Measurements from ENCODE around the gene S1PR5.
"Not testable (repeated sequence)": the region's sequence is repeated elsewhere in the genome, so short reads cannot be mapped to it uniquely, and the experiment has no call there.

S1PR5 gene

GRCh38 chr19:10517361-10517759 lies at the start of gene S1PR5:
TSS of gene S1PR5 (minus strand) at chr19:10517447. CDS start at chr19:10515011, 2,436 bp downstream.
- DNase-seq (ENCODE audit: low read depth) = no peak

DNA sequence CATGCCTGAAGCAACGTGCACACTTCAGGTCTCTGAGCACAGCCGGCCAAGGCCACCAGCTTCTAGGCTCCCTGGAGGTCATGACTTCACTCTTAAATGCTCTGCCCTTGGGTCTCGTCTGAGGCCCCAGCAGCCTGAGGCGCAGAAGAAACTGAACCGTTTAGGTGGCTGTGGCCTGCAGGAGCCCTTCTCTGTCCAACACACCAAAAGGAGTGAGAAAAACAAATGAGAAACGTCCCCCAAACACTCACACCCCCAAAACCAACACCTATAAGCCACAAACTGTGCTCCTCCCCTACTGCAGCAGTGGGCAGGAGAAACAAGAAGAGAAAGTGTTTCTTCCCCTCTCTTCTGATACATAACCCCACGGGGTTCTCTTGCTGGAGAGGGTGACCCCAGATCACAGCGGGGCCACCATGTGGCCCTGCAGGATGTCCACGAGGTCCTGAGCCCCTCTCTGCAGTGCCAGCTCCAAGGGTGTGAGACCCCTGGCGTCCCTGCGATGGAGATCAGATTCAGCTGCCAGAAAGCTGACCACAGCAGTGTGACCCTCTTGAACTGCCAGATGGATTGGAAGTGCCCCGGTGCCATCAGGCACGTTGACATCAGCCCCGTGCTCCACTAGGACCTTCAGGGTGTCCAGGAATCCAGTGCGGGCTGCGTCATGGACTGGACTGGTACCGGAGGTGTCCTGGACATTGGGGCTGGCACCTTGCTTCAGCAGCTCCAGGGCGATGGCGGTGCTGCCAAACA lies 49.6 kb upstream of the S1PR5 start:
- DNase-seq (ENCODE audit: low read depth) = no peak

- DNase-seq (ENCODE audit: low read depth) = no peak
These were observed 49.1 kb upstream of the S1PR5 start for GRCh38 chr19:10566408-10566657.

GRCh38 chr19:10565567-10566407 lies 48.5 kb upstream of the S1PR5 start, which contains the start of gene KRI1:
TSS of gene KRI1 (minus strand) at chr19:10566010. CDS start at chr19:10565999, 11 bp downstream.
- peak; percentile 84 for DNase-seq (ENCODE audit: low read depth)

GRCh38 chr19:10565028-10565566 lies 47.9 kb upstream of the S1PR5 start:
- DNase-seq (ENCODE audit: low read depth) = no peak

DNA sequence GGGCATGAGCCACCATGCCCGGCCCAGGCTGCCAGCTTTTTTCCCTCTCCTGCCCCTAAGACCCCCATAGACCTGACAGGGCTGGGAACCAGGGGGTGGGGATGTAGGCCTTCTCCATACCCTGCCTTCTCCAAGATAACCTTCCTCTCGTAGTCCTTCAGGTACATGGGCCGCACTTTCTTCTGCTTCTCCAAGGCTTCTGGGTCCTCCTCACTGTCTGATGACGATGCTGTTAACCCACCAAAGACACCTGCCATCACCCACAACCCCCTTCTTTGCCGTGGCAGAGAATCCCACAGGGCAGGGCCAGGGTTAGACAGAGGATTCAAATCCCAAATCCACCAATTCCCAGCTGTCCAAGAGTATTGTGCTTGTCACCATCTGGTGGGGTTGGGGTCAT lies 45.4 kb upstream of the S1PR5 start:
- no peak for DNase-seq (ENCODE audit: low read depth)

GRCh38 chr19:10560154-10560553 lies 42.9 kb upstream of the S1PR5 start:
- DNase-seq (ENCODE audit: low read depth) = no peak

DNA sequence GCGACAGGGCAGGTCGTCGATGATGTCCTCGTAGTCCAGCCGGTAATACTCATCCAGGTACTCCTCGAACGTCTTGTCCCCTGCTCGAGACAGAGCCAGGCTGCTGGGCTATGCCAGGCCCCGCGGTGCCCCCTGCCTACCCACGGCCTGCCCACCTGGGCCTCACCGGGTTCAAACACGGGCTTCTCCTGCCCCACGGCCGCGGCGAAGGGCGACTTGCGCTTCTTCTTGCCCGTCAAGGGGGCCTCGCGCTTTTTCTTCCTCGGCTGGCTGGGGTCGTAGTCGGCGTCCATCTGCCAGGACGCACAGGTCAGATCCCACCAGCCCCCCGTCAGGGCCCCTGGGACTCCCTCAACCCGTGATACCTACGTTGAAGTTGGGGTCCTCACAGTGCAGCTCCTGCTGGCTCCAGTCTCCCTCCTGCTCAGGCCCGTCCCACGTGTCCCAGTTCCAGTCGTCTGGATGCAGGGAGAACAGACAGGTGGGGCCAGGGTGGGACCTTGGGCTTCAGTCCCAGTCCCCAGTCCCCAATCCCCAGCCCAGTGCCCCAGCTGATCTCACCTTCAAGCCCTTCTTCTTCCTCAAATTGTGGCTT lies 40.5 kb upstream of the S1PR5 start:
- no peak for DNase-seq (ENCODE audit: low read depth)

GRCh38 chr19:10555610-10555973 lies 38.3 kb upstream of the S1PR5 start:
- DNase-seq (ENCODE audit: low read depth) = no peak

DNA sequence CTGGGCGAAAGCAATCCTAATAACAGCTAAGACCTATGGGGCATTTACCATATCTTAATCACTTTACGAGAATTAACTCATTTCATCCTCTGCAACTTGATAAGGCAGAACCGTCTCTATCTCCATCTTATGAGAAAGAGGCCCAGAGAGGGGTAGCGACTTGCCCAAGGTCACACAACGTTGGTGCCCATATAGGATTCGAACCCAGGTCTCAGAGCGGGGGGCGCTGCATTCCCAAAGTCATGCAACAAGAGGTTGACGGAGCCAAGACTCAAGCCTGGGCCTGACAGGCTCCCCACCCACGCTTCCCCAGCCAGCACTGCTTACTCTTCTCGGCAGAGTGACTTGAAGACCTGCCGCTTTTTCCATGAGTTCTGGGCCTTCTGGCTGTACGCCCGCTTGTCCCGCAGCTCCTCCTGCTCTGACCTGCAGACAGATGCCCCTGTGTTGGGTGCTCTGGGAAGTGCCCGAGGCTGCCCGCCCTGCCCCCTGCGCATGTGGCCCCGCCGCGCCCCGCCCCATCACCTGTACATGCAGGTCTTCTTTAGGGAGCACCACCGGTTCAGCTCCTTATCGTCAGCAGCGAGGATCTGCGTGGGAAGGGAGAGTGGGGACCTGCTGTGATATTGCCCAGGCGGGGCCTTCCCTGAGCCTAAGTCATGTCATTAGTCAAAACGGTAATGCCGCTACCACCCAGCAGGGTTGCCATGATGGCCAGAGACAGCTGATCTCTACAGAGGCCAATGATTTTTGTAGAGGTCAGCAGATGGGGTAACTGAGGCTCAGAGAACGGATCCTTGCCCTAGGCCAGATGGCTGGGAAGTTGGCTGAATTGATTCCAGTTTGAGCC lies 37.7 kb upstream of the S1PR5 start:
- DNase-seq (ENCODE audit: low read depth) = no peak

GRCh38 chr19:10553943-10554381 lies 36.7 kb upstream of the S1PR5 start:
- no peak for DNase-seq (ENCODE audit: low read depth)

DNA sequence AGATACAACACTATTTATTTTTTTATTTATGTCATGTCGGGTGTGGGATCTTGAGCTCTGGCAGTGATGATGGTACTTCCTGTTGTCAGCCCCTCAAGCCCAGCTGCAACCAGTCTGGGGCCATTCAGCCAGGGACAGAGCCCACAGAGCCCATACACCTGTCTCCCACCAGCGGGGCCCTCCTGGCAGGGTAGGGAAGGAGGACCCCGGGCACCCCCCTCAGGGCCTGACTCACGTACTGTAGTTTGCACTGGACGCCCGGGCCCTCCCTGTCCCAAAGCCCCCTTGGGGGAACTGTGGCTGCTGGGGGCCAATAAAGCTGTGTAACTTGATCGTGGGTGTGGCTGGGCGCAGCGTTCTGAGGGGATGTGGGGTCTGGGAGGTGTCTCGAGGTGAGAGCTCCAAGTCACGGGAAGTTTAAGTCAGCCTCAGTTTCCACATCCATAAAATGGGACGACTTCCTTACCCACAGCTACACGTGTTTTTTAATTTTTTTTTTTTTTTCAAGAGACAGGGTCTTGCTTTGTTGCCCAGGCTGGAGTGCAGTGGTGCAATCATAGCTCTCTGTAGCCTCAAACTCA lies 35.9 kb upstream of the S1PR5 start:
- no peak for DNase-seq (ENCODE audit: low read depth)

DNA sequence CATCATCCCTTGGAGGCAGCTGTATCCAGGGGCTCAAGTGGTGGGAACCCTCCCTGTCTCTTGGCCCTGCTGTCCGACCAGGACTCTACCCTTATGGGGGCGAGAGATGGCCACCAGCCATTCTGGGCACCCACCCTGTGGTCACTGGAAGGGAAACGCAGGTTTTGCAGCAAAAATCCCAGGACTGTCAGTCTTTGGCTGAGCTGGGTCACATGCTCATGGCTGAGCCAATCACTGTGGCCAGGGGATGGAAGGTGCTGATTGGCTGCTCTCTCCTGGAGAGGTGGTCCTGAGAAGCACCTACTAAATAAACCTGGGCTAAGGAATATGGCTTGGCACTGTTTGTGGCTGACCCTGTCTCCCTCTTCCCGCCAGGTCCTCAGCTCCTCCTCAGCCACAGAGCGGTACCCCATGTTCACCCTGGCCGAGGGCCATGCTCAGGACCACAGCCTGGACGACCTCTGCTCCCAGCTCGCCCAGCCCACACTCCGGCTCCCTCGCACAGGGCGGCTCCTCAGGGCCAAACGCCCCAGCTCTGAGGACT lies 35.3 kb upstream of the S1PR5 start:
- DNase-seq (ENCODE audit: low read depth) = no peak

DNA sequence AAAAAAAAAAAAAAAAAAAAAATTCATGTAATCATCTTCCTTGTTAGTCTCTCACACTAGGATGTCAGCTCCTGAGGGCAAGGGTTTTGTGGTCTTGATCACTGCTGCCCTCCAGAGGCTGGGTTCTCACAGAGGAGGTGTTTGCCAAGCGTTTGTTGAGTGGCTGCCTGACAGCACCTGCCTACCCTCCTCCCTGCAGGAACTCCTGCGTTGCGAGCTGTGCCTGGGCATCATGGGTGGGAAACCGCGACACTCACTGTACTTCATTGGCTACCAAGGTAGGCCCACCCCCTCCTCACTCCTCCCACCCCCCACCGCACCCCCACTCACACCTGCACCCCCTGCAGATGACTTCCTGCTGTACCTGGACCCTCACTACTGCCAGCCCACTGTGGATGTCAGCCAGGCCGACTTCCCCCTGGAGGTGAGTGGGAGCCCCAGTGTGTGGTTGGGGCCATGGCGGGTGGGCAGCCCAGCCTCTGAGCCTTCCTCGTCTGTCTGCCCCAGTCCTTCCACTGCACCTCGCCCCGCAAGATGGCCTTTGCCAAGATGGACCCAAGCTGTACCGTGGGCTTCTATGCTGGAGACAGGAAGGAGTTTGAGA lies 34.6 kb upstream of the S1PR5 start:
- DNase-seq (ENCODE audit: low read depth) = no peak

GRCh38 chr19:10551006-10551405 lies 33.8 kb upstream of the S1PR5 start:
- not testable (repeated sequence) for DNase-seq (ENCODE audit: low read depth)

GRCh38 chr19:10550336-10550735 lies 33.1 kb upstream of the S1PR5 start:
- DNase-seq (ENCODE audit: low read depth) = no peak

DNA sequence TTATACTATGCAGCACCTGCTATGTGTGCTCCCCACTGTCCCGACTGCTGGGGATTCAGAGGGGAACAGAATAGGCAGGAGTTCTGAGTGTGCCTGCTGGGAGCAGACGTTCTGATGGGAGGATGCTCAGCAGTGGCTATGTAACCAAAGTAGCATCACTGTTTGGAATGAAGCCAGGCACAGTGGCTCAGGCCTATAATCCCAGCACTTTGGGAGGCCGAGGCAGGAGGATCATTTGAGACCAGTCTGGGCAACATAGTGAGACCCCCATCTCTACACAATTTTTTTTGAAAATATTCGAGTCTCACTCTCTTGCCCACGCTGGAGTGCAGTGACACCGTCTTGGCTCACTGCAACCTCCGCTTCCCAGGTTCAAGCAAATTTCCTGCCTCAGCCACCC lies 32.5 kb upstream of the S1PR5 start:
- no peak for DNase-seq (ENCODE audit: low read depth)

DNA sequence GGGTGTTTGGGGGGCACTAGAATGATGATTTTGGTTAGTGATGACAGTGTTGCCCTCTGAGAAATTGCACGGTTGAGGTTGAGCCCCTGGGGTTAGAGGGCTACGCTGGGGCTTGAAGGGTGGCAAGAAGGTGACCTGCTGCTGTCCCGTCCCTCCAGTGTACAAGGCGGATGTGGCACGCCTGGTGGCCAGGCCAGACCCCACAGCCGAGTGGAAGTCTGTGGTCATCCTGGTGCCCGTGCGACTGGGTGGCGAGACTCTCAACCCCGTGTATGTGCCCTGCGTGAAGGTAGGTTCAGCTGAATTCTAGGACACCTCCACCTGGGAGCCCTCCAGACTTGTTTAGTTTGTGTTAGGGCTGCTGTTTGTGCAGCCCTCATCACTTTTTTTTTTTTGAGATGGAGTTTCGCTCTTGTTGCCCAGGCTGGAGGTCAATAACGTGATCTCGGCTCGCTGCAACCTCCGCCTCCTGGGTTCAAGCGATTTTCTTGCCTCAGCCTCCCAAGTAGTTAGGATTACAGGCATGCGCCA lies 31.6 kb upstream of the S1PR5 start:
- no peak for DNase-seq (ENCODE audit: low read depth)

GRCh38 chr19:10546817-10547216 lies 29.6 kb upstream of the S1PR5 start:
- no peak for DNase-seq (ENCODE audit: low read depth)

DNA sequence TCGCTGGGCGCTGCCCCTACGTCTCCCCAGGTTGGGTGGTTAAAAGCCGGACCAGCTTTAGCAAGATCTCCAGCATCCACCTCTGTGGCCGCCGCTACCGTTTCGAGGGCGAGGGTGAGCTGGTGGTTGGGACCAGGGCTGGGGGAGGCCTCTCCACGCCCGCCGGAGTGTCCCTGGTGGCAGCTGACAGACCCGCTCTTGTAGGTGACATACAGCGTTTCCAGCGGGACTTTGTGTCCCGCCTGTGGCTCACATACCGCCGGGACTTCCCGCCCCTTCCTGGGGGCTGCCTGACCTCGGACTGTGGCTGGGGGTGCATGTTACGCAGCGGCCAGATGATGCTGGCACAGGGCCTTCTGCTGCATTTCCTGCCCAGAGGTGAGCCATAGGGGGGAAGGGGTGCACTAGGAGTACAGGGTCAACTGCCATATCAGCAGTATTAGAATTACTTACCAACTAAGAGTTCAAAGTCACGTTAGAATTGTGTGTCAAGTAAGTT lies 27.6 kb upstream of the S1PR5 start:
- no peak for DNase-seq (ENCODE audit: low read depth)

All from non-pigmented ciliary epithelial cell (primary cell).